Suppressor macrophage treated with lipopolysaccharide for 1 hour (primary cell): ENCODE results near the gene ARID1B.
"Not testable (repeated sequence)": the region's sequence is repeated elsewhere in the genome, so short reads cannot be mapped to it uniquely, and the experiment has no call there.

ENCODE experiments used
- DNase-seq, 3 donors: peaks; one replicate each; pipeline ENCODE4 v3.0.0-alpha.2; 2020 to 2022

Gene ARID1B

GRCh38 chr6:156943816-156944215, 166.6 kb downstream of the ARID1B start:
- peak in 1 of 3 donors; percentile 7 for DNase-seq

DNA sequence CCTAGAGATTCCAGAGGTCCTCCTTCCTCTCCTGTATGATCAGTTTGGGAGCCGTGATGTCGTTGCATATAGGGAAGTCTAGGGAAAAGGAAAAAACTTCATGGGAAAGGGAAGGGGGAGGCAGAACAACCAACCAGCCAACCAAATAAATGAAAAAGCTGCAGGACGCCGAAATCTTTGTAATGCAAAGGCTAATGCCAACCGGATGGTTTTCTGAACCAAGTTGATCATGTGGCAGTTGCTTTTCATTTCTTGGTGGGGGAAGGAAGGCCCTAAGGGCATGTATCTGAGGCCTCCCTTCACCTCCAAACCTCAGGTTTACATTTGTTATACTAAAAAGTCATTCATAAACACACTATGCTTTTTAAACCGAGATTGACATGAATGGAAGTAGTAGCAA, 167.2 kb downstream of the ARID1B start:
- no peak for DNase-seq

GRCh38 chr6:156945789-156946172, 168.6 kb downstream of the ARID1B start:
- DNase-seq: not testable (repeated sequence)

GRCh38 chr6:156946370-156946936, 169.3 kb downstream of the ARID1B start:
- peak in 1 of 3 donors; percentile 24 for DNase-seq

- no peak for DNase-seq
Observed at GRCh38 chr6:156948277-156948676, 171.1 kb downstream of the ARID1B start.

GRCh38 chr6:156948807-156949206, 171.6 kb downstream of the ARID1B start:
- DNase-seq: peak in 1 of 3 donors; percentile 20

- no peak for DNase-seq
Observed at GRCh38 chr6:156949376-156949775, 172.2 kb downstream of the ARID1B start.

DNA sequence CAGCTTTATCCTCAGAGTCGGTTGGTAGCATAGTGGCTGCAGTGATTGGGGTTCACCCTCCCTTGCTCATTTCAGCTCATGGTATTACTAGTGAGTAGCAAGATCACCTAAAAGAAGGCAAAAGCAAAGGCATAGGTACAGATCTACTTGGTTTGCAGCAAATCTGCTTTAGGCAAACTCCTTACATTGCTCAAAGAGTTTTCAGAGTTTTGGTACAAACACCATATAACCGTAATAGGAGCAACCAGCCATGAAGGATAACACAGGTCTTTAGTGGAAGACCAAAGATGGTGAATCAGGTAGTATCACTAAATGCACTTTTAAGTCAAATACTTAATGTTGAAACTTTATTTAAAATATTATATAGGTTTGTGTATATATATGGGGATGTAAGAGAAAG, 172.9 kb downstream of the ARID1B start:
- no peak for DNase-seq

GRCh38 chr6:156950531-156950930, 173.4 kb downstream of the ARID1B start:
- DNase-seq: no peak

DNA sequence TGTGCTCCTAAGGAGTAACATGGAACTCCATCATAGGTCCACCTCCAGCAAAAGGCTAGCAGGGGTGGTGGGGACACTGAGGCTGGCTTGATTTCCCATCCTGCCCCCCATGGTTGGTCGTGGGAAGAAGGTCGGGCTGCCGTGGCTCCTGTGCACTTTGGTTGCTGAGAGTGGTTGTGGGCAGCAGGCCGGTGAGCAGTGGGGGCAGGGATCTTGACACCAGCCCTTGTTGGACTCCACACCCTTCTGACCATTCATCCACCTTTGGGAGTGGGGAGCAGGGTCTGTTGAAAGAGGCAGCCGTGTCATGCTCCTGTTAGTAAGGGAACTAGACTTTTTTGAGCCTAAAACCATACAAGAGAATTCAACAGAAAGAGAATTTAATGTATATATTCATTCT, 175.2 kb downstream of the ARID1B start:
- no peak for DNase-seq

GRCh38 chr6:156953127-156953478, 175.9 kb downstream of the ARID1B start:
- no peak for DNase-seq

GRCh38 chr6:156953479-156954146, 176.4 kb downstream of the ARID1B start:
- no peak for DNase-seq

DNA sequence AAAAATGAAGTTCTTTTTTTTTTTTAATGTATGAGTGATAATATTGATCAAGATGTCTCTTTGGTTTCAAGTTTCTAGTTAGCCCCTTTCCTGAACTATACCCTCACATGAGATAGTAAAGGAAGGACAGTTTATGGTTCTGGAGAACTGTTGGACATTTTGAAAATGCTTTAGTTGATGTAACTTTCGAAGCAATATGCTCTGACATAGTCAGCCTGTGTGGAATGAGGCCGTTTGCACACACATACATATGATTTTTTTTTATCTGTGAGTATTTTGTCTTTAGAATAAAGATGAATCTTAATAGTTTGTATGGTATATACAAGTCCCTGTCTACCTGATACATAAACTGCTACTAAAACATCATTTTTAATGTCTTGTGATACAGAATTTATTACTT, 177.0 kb downstream of the ARID1B start:
- no peak for DNase-seq

DNA sequence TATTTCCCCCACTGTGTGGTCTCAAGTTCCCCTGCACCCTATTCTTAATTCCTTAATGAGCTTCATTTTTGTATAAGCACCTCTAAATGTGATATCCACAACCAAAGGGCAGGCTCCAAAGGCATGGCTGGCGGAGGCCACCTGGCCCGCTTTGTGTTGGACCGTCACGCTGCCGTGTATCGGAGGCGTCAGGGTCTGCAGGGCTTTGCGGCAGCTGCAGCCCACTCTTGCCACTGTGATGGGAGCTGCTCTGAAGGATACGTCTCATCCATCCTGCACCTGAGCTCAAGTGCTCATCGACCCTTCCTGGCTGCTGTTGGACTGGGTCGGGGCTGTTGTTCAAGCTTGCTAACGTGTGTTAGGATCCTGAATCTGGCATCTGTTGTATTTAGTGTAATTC, 177.6 kb downstream of the ARID1B start:
- no peak for DNase-seq

DNA sequence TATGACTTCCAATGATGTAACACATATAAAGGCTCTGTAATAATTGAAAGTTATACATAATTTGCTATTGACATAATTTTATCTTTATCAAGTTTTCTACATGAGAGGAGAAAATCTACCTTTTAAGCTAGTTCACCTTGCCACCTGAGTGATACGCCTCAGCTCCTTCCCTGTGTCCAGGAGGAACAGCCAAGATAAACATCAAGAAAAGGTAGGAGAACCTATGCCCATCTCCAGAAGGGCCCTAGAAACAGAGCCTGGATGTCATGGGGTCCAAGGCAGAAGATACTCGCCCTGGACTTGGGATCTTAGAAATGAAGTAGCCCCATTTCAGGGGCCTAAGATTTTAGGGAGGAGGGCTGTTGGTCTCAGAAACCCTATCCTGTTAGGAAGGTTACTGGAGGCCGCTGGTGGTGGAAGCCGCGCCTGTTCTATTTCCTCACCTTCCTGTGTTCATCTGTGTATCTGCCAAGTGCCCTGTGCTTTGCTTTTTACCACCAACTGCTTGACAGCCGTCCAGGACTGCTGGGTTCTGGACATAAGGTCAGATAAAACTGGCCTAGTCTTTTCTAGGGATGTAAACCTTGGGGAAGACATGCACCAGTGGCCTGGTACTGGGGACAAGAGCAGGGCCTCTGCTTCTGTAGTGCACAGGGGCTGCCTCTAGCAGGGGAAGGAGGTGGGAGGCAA, 178.5 kb downstream of the ARID1B start:
- no peak for DNase-seq

DNA sequence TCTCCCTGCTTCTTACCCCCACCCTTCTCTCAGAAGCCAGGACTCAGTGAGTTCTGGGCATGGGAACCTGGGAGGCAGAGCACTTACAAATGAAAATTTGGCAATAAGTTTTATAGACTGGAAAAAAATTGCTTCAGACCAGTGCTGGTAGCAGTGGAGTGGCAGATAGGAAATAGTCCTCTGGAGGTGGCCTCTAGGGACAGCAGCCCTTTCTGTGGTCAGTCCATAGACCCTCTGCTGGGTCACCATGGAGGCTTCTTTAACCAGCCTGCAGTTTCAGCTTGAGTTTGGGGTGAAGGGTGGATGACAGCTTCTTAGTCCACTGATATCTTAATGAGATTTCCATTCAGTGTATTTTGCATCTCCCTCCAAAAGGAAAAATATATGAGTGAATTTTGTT, 179.1 kb downstream of the ARID1B start:
- DNase-seq: no peak

GRCh38 chr6:156957931-156958547, 180.9 kb downstream of the ARID1B start:
- no peak for DNase-seq

- DNase-seq: no peak
Observed at GRCh38 chr6:156960525-156960924, 183.3 kb downstream of the ARID1B start.

GRCh38 chr6:156961282-156961892, 184.2 kb downstream of the ARID1B start:
- DNase-seq: no peak

DNA sequence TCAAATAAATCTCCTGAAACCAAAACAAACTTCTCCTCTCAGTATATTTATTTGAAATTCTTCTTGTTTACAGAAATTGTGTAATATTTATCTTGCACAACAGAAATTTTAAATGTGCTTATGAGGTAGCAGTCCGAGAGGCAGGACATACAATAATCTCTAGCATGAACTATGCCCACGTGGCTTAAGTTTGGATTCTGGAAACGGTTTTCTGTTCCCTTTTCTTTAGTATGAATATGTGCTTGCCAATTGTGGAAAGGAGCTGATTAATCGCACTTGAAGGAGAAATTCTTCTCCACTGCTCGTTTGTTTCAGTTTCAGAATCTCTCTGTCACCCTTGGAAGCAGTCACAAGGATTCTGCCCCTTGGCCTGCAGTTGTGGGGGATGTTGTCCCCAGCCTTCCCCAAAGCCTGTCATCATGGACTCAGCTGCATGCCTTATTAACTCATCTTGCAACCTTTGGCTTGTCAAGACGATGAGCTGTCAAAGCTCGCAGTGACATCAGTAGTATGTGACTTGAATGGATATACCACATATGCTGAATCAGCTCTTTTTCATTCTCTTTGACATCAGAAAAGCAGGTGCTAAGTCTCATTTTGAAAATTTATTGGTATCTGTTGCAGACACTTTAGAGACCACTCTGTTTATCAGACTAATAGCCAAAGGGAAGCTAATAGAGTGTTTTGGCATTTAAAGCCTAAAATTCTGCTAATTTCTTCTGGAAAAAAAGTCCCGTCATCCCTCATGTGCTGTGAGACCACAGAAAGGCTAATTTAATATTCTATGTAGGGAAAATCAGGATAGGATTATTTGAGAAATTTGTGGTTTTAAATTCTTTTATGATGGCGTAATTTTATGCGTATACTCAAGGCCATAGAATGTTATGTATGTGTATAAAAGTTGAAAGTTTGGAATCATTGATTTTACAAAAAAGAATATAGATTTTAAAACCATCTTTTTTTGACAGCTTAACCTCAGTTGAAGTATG, 186.8 kb downstream of the ARID1B start:
- DNase-seq: peak; percentile 94 to 98 (median 98)

- no peak for DNase-seq
Observed at GRCh38 chr6:156967852-156968251, 190.7 kb downstream of the ARID1B start.

DNA sequence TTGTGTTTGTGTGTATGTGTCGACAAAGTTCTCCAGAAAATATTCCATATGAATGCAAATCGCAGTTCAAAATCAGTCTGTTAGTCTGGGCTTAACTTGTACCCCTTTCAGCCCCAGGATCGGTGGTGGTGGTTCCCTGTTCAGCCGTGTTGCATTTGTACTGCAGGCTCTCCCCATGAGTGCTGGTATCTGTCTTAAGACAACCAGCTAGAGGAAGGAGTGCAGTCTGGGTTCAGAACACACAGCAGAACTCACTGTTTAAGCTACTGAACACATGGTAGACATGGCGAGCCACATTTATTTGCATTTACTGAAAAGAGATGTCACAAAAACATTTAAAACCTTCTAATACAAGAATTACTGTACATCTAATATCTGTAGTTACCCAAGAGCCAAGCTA, 192.1 kb downstream of the ARID1B start:
- no peak for DNase-seq
